ENCODE results near the gene C1D.
"Not testable (repeated sequence)": the region's sequence is repeated elsewhere in the genome, so short reads cannot be mapped to it uniquely, and the experiment has no call there.

The C1D gene

GRCh38 chr2:67997903-67998302 lies 64.9 kb downstream of the C1D start:
- no peak for DNase-seq

- no peak for DNase-seq
Measured at GRCh38 chr2:67997528-67997900, 65.3 kb downstream of the C1D start.

- no peak for DNase-seq
Measured at GRCh38 chr2:67996772-67997527, 65.9 kb downstream of the C1D start.

- no peak for DNase-seq
Measured at GRCh38 chr2:67994716-67995115, 68.1 kb downstream of the C1D start.

- not testable (repeated sequence) for DNase-seq
Measured at GRCh38 chr2:67994069-67994468, 68.7 kb downstream of the C1D start.

GRCh38 chr2:67993329-67993728 lies 69.5 kb downstream of the C1D start:
- no peak for DNase-seq

- no peak for DNase-seq
Measured at GRCh38 chr2:67991456-67991855, 71.3 kb downstream of the C1D start.

All from NCI-H774 (cell line).